GM23338 (cell line): Measurements from ENCODE around the gene EGFL7. TPM values are rescaled to one million over a fixed set of nuclear protein-coding genes. Genes with fewer than 3 reads are reported as not detected.

ENCODE experiments used
- ATAC-seq: fragments of 200-7000 bp; cut with Tn5 transposase; 3 replicates; pipeline ENCODE4 v1.9.1; 2020
- DNase-seq: peaks from one replicate; pipeline ENCODE4 v3.0.0-alpha.2; 2015; ENCODE audit warnings: low spot score
- H2AFZ ChIP-seq: fragments of 200-600 bp; sonication (generic); 2 replicates; pipeline ENCODE4 v1.8.0; 2016; ENCODE audit warnings: antibody characterized with exemption, mild to moderate bottlenecking, moderate library complexity
- H3F3A ChIP-seq: fragments of 200-600 bp; sonication (generic); replicated peaks from 2 replicates; pipeline ENCODE4 v1.8.0; 2017; ENCODE audit warnings: antibody characterized with exemption, mixed run types, low read depth
- H3K27ac ChIP-seq: fragments of 200-600 bp; sonication (generic); 2 replicates; pipeline ENCODE4 v1.6.1; 2016; ENCODE audit warnings: low read depth
- H3K27me3 ChIP-seq: fragments of 200-600 bp; sonication (generic); 2 replicates; pipeline ENCODE4 v1.8.0; 2016; ENCODE audit warnings: mild to moderate bottlenecking, mixed run types, moderate library complexity; ENCODE audit not compliant: insufficient read depth
- H3K36me3 ChIP-seq: fragments of 200-600 bp; sonication (generic); 2 replicates; pipeline ENCODE4 v1.8.0; 2016; ENCODE audit warnings: mild to moderate bottlenecking; ENCODE audit not compliant: insufficient read depth
- H3K4me1 ChIP-seq: fragments of 200-600 bp; sonication (generic); 2 replicates; pipeline ENCODE4 v1.8.0; 2016; ENCODE audit warnings: mild to moderate bottlenecking, moderate library complexity; ENCODE audit not compliant: insufficient read depth
- H3K4me2 ChIP-seq: fragments of 200-600 bp; sonication (generic); 2 replicates; pipeline ENCODE4 v1.7.1; 2017; ENCODE audit warnings: mixed run types
- H3K4me3 ChIP-seq: fragments of 200-600 bp; sonication (generic); 2 replicates; pipeline ENCODE4 v1.6.1; 2016; ENCODE audit warnings: mixed run types
- H3K79me2 ChIP-seq: fragments of 200-600 bp; sonication (generic); replicated peaks from 2 replicates; pipeline ENCODE4 v1.8.0; 2017; ENCODE audit warnings: mild to moderate bottlenecking; ENCODE audit not compliant: insufficient read depth
- H3K9me2 ChIP-seq: fragments of 200-600 bp; sonication (generic); 2 replicates; pipeline ENCODE4 v1.8.0; 2017; ENCODE audit not compliant: insufficient read depth
- H4K20me1 ChIP-seq: fragments of 200-600 bp; sonication (generic); replicated peaks from 2 replicates; pipeline ENCODE4 v1.8.0; 2017; ENCODE audit warnings: mild to moderate bottlenecking; ENCODE audit not compliant: insufficient read depth
- H3K27ac Mint-ChIP-seq: 2 replicates; pipeline ENCODE4 v1.8.0; 2020; ENCODE audit warnings: inconsistent platforms, mild to moderate bottlenecking, moderate library complexity, mixed read lengths
- H3K27me3 Mint-ChIP-seq: 3 replicates; pipeline ENCODE4 v1.8.0; 2022; ENCODE audit warnings: low read depth, mild to moderate bottlenecking, moderate library complexity, mixed read lengths, inconsistent platforms; ENCODE audit not compliant: insufficient read depth, poor library complexity
- H3K36me3 Mint-ChIP-seq: 3 replicates; pipeline ENCODE4 v1.8.0; 2021; ENCODE audit warnings: low read depth, mild to moderate bottlenecking, inconsistent platforms, moderate library complexity, mixed read lengths
- H3K4me1 Mint-ChIP-seq: 3 replicates; pipeline ENCODE4 v1.8.0; 2020; ENCODE audit warnings: mild to moderate bottlenecking, inconsistent platforms, mixed read lengths
- H3K4me3 Mint-ChIP-seq: 3 replicates; pipeline ENCODE4 v1.8.0; 2021; ENCODE audit warnings: moderate library complexity, mild to moderate bottlenecking, inconsistent platforms, mixed read lengths
- H3K9me3 Mint-ChIP-seq: 3 replicates; pipeline ENCODE4 v1.8.0; 2020; ENCODE audit warnings: moderate library complexity, mild to moderate bottlenecking, inconsistent platforms, mixed read lengths
- CREB1 ChIP-seq: fragments of 250-450 bp; sonication (Bioruptor Pico); IDR thresholded peaks from 2 replicates; pipeline ENCODE4 v1.5.0; 2020; ENCODE audit warnings: low read depth, mild to moderate bottlenecking, moderate library complexity
- EZH2 ChIP-seq: fragments of 200-600 bp; sonication (generic); IDR thresholded peaks from one replicate; pipeline ENCODE4 v1.8.0; 2017; ENCODE audit warnings: antibody characterized with exemption, mild to moderate bottlenecking, low read depth; ENCODE audit not compliant: unreplicated experiment
- EZH2phosphoT487 ChIP-seq: fragments of 200-600 bp; sonication (generic); IDR thresholded peaks from one replicate; pipeline ENCODE4 v1.8.1; 2018; ENCODE audit warnings: antibody characterized with exemption; ENCODE audit not compliant: unreplicated experiment
- JUNB ChIP-seq: IDR thresholded peaks from one replicate; pipeline ENCODE4 v1.6.1; 2016; ENCODE audit warnings: antibody characterized with exemption; ENCODE audit not compliant: unreplicated experiment
- NANOG ChIP-seq: IDR thresholded peaks from 2 replicates; pipeline ENCODE4 v1.6.1; 2016; ENCODE audit warnings: antibody characterized with exemption, borderline replicate concordance
- ZNF114 ChIP-seq: fragments of 250-450 bp; sonication (Bioruptor Pico); IDR thresholded peaks from 2 replicates; pipeline ENCODE4 v1.5.0; 2020; ENCODE audit warnings: mild to moderate bottlenecking, moderate library complexity
- ZNF331 ChIP-seq: fragments of 250-450 bp; sonication (Bioruptor Pico); IDR thresholded peaks from 2 replicates; pipeline ENCODE4 v1.5.0; 2020; ENCODE audit warnings: low read depth, mild to moderate bottlenecking, moderate library complexity
- polyA plus RNA-seq: library from polyadenylated mRNA; unstranded; fragments of >200 nt; fragmentation: Nextera tagmentation; extraction: Ambion mirVana; gene quantifications from 2 replicates; pipeline ENCODE4 v1.2.1, GENCODE V29; 2016
- total RNA-seq: library from RNA; depleted of rRNA; stranded (reverse); fragments of >200 nt; shearing (Covaris generic); gene quantifications from 2 replicates; pipeline ENCODE4 v1.2.3, GENCODE V29; 2014
- TF ChIP-seq, protein P1 (sequence below), 2 experiments: fragments of 200-600 bp in 1 of 2; sonication (generic) in 1 of 2; conservative IDR thresholded peaks; 2 replicates each; pipeline versions ENCODE4 v1.5.1 to v1.6.1; 2016 to 2017; ENCODE audit warnings: antibody characterized with exemption in 2 of 2, low read depth in 2 of 2, mild to moderate bottlenecking in 2 of 2, moderate library complexity in 1 of 2
- TF ChIP-seq, protein P2 (sequence below): IDR thresholded peaks from 2 replicates; pipeline ENCODE4 v1.6.1; 2016; ENCODE audit warnings: antibody characterized with exemption
- TF ChIP-seq, protein P3 (sequence below): IDR thresholded peaks from one replicate; pipeline ENCODE4 v1.6.1; 2018; ENCODE audit warnings: antibody characterized with exemption; ENCODE audit not compliant: unreplicated experiment

The EGFL7 gene
- total and polyA plus RNA-seq, 2 experiments from 2014 or later = 44.4 to 60.8 TPM

DNA sequence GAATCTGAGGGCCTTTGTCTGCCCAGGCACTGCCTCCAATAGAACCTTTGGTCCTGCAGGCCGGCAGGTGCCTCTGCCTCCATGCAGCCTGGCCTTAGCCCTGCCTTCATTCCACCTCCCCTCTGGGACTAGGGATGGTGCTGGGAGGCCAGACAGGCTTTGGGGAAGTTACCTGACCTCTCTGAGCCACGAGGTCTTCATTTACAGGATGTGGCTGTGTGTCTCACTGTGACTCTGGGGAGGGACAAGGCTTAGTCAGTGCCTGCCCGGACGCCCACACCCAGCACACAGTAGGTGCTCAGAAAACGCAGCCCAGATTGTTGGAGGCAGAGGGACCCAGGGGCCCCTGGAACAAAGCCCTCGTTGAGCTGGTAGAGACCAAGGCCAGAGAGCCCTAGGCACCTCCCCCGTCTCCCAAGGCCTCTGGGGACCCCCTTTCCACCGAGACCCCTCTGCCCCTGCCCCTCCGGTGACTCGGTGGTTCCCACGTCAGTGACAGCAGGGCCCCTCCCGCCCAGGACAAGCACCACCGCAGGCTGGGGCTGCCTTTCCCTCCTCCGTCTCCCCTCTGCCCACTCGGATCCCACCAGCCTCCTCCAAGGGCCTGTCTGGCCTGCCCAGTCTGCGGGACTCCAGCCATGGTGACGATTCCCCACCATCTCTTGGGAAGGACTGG is 46.9 kb upstream of the EGFL7 start:
- Histone ChIP-seq H3K79me2 (no peaks in the 10 kb centered on the region), H3K4me2 (no peak overlapping the region), H2AFZ (no peak overlapping the region), H3K27me3 (no peaks in the 10 kb centered on the region), H3K36me3 (no peaks in the 10 kb centered on the region), H3F3A (no peaks in the 10 kb centered on the region), H3K27ac (no peak overlapping the region), H3K4me3 (no peak overlapping the region), H3K9me2 (no peaks in the 10 kb centered on the region), H4K20me1 (no peaks in the 10 kb centered on the region), H3K4me1 (no peaks in the 10 kb centered on the region)
- Mint-ChIP-seq H3K27ac (peak overlapping the region; percentile 69; the same call in 1 of the 2 replicates), H3K4me1 (peaks cover 9% of the 10 kb centered on the region), H3K36me3 (no peaks in the 10 kb centered on the region), H3K27me3 (peaks cover 8% of the 10 kb centered on the region), H3K4me3 (no peak overlapping the region), H3K9me3 (no peaks in the 10 kb centered on the region)
- DNase-seq = no peak
- ATAC-seq = peak; percentile 28
- no peak for TF ChIP-seq NANOG
- TF ChIP-seq, protein P1, sequence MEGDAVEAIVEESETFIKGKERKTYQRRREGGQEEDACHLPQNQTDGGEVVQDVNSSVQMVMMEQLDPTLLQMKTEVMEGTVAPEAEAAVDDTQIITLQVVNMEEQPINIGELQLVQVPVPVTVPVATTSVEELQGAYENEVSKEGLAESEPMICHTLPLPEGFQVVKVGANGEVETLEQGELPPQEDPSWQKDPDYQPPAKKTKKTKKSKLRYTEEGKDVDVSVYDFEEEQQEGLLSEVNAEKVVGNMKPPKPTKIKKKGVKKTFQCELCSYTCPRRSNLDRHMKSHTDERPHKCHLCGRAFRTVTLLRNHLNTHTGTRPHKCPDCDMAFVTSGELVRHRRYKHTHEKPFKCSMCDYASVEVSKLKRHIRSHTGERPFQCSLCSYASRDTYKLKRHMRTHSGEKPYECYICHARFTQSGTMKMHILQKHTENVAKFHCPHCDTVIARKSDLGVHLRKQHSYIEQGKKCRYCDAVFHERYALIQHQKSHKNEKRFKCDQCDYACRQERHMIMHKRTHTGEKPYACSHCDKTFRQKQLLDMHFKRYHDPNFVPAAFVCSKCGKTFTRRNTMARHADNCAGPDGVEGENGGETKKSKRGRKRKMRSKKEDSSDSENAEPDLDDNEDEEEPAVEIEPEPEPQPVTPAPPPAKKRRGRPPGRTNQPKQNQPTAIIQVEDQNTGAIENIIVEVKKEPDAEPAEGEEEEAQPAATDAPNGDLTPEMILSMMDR (conservative IDR thresholded peaks at IDR 0.05; ENCODE audit: low read depth in 2 of 2) = 0 out of 4 replicates have a peak, but pooled peaks of 1 of the 2 experiments have one; percentile 3
- no peak for TF ChIP-seq JUNB

DNA sequence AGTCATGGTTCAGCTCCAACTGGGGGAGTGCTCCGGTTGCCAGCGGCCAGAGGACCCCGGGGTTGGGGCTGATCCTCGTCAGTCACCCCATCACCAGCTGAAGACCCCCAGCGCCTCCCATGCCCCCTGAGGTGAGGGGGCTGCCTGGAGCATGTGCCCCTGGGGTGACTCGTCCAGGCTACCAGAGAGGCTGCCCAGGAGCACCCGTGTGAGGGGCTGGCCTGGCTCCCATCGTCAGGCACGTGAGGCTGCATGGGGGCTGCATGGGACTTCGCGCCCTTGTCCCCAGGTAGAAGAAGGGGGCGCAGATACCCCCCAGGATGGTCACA is 46.4 kb upstream of the EGFL7 start:
- ATAC-seq (no peak), DNase-seq (no peak)
- H3K9me3 Mint-ChIP-seq = no peaks in the 10 kb centered on the region

DNA sequence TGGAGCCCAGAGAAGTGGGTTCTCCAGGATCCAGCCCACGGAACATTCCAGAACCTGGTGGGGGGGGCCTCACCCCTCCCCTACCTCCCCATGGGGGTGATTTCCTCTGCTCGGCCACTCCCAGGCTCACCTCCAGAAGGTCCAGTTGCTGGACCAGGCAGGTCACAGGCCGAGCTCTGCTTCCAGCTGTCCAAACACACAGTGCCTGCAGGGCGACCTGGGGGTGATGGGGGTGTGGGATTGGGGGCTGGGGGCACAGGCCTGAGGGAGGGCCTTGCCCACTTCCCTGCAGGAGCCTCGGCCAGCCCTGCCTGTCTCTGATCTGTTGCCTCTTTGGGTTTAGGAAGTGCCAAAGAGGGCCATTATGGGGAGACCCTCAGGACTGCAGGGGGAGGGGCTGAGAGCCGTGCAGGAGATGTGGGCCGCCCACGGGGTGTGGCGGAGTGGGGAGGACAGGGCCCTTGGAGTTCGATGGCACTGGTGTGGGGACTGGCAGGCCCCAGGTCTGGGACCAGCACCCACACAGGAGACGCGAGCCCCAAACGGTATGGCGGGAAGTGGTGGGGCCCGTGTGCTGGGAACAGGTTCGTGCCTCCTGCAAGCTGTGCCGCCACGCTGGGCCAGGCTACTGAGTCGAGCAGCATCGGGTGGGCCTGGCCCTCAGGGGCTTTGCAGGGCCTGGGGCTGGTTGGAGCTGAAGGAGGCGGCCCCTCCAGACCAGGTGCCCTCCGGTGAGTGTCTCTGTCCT is 45.6 kb upstream of the EGFL7 start:
- H3K36me3 Mint-ChIP-seq = no peaks in the 10 kb centered on the region
- DNase-seq (no peak), ATAC-seq (no peak)
- Histone ChIP-seq H3K36me3 (no peaks in the 10 kb centered on the region), H4K20me1 (no peaks in the 10 kb centered on the region), H3K4me2 (no peak overlapping the region), H3K4me1 (no peaks in the 10 kb centered on the region), H2AFZ (no peak overlapping the region), H3K27me3 (no peaks in the 10 kb centered on the region), H3K27ac (no peak overlapping the region), H3K79me2 (no peaks in the 10 kb centered on the region), H3F3A (no peaks in the 10 kb centered on the region), H3K4me3 (no peak overlapping the region), H3K9me2 (no peaks in the 10 kb centered on the region)
- no peak overlapping the region; the same call in 1 of the 2 replicates for H3K27ac Mint-ChIP-seq
- peaks cover 8% of the 10 kb centered on the region for H3K27me3 Mint-ChIP-seq
- no peaks in the 10 kb centered on the region for H3K9me3 Mint-ChIP-seq
- H3K4me3 Mint-ChIP-seq = no peak overlapping the region
- H3K4me1 Mint-ChIP-seq = peaks cover 9% of the 10 kb centered on the region
- TF ChIP-seq EZH2phosphoT487 (no peak), ZNF114 (no peak), ZNF331 (no peak), CREB1 (CRISPR knock-in tag) (no peak), NANOG (no peak), JUNB (no peak)
- TF ChIP-seq, protein P2, sequence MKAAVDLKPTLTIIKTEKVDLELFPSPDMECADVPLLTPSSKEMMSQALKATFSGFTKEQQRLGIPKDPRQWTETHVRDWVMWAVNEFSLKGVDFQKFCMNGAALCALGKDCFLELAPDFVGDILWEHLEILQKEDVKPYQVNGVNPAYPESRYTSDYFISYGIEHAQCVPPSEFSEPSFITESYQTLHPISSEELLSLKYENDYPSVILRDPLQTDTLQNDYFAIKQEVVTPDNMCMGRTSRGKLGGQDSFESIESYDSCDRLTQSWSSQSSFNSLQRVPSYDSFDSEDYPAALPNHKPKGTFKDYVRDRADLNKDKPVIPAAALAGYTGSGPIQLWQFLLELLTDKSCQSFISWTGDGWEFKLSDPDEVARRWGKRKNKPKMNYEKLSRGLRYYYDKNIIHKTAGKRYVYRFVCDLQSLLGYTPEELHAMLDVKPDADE = no peak
- TF ChIP-seq, protein P3, sequence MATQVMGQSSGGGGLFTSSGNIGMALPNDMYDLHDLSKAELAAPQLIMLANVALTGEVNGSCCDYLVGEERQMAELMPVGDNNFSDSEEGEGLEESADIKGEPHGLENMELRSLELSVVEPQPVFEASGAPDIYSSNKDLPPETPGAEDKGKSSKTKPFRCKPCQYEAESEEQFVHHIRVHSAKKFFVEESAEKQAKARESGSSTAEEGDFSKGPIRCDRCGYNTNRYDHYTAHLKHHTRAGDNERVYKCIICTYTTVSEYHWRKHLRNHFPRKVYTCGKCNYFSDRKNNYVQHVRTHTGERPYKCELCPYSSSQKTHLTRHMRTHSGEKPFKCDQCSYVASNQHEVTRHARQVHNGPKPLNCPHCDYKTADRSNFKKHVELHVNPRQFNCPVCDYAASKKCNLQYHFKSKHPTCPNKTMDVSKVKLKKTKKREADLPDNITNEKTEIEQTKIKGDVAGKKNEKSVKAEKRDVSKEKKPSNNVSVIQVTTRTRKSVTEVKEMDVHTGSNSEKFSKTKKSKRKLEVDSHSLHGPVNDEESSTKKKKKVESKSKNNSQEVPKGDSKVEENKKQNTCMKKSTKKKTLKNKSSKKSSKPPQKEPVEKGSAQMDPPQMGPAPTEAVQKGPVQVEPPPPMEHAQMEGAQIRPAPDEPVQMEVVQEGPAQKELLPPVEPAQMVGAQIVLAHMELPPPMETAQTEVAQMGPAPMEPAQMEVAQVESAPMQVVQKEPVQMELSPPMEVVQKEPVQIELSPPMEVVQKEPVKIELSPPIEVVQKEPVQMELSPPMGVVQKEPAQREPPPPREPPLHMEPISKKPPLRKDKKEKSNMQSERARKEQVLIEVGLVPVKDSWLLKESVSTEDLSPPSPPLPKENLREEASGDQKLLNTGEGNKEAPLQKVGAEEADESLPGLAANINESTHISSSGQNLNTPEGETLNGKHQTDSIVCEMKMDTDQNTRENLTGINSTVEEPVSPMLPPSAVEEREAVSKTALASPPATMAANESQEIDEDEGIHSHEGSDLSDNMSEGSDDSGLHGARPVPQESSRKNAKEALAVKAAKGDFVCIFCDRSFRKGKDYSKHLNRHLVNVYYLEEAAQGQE = no peak

More for the DNA sequence above, 46.4 kb upstream of the EGFL7 start:
- no peak for TF ChIP-seq EZH2
- Histone ChIP-seq H3K9me2 (no peaks in the 10 kb centered on the region), H3K4me3 (no peak overlapping the region), H2AFZ (no peak overlapping the region), H3K36me3 (no peaks in the 10 kb centered on the region), H3K27me3 (no peaks in the 10 kb centered on the region), H3K79me2 (no peaks in the 10 kb centered on the region), H3K27ac (no peak overlapping the region), H4K20me1 (no peaks in the 10 kb centered on the region), H3K4me2 (no peak overlapping the region), H3F3A (no peaks in the 10 kb centered on the region), H3K4me1 (no peaks in the 10 kb centered on the region)
- Mint-ChIP-seq H3K36me3 (no peaks in the 10 kb centered on the region), H3K27ac (no peak overlapping the region), H3K27me3 (peaks cover 8% of the 10 kb centered on the region), H3K4me3 (no peak overlapping the region), H3K4me1 (peaks cover 9% of the 10 kb centered on the region)
